Measurements from ENCODE around the gene PLA2G2D. TPM values are rescaled to one million over a fixed set of nuclear protein-coding genes. Genes with fewer than 3 reads are reported as not detected.

The PLA2G2D gene
- total and polyA plus RNA-seq, 4 donors = 0.06 to 0.14 (median 0.08) TPM; not detected in 1

GRCh38 chr1:20112279-20113000, 6.9 kb downstream of the PLA2G2D start:
- Histone ChIP-seq H3K27me3 (ENCODE audit: control insufficient read depth in 4 of 4, insufficient read depth in 4 of 4, low read length in 3 of 4) (no peaks in the 10 kb centered on the region), H3K9ac (ENCODE audit: low read depth in 1 of 2, low read length in 2 of 2) (no peak overlapping the region), H3K36me3 (ENCODE audit: control insufficient read depth in 4 of 4, insufficient read depth in 3 of 4, low read depth in 1 of 4, low read length in 3 of 4) (no peaks in the 10 kb centered on the region), H3K9me3 (ENCODE audit: control insufficient read depth in 4 of 4, low read length in 3 of 4) (no peaks in the 10 kb centered on the region), H3K4me1 (ENCODE audit: control insufficient read depth in 4 of 4, insufficient read depth in 4 of 4, low read length in 3 of 4) (no peaks in the 10 kb centered on the region), H3K27ac (ENCODE audit: low read depth in 1 of 2, low read length in 2 of 2) (no peak overlapping the region), H3K4me3 (ENCODE audit: low read depth in 1 of 3, low read length in 3 of 3) (no peak overlapping the region)
- no peak for DNase-seq (ENCODE audit: low spot score)
- WGBS = 87% methylated on average over 3 of the region's 3 CpGs
- TF ChIP-seq YY1 (IDR thresholded peaks at IDR 0.05) = no peak

GRCh38 chr1:20111452-20111851, 7.9 kb downstream of the PLA2G2D start:
- H3K27me3 ChIP-seq (ENCODE audit: control insufficient read depth in 4 of 4, insufficient read depth in 4 of 4, low read length in 3 of 4) = no peaks in the 10 kb centered on the region
- 97% methylated on average over 5 of the region's 5 CpGs for WGBS
- no peak for DNase-seq (ENCODE audit: low spot score)
- no peak overlapping the region for H3K9ac ChIP-seq (ENCODE audit: low read depth in 1 of 2, low read length in 2 of 2)
- TF ChIP-seq EGR1 (IDR thresholded peaks at IDR 0.05; ENCODE audit: low read depth in 2 of 2) (no peak), RXRA (IDR thresholded peaks at IDR 0.05) (no peak), ZBTB33 (IDR thresholded peaks at IDR 0.05) (no peak), YY1 (IDR thresholded peaks at IDR 0.05) (no peak), CTCF (IDR thresholded peaks at IDR 0.05; ENCODE audit: low read depth, low read length, missing input control) (no peak)
- no peaks in the 10 kb centered on the region for H3K4me1 ChIP-seq (ENCODE audit: control insufficient read depth in 4 of 4, insufficient read depth in 4 of 4, low read length in 3 of 4)
- no peaks in the 10 kb centered on the region for H3K36me3 ChIP-seq (ENCODE audit: control insufficient read depth in 4 of 4, insufficient read depth in 3 of 4, low read depth in 1 of 4, low read length in 3 of 4)
- H3K4me3 ChIP-seq (ENCODE audit: low read depth in 1 of 3, low read length in 3 of 3) = no peak overlapping the region
- no peak overlapping the region for H3K27ac ChIP-seq (ENCODE audit: low read depth in 1 of 2, low read length in 2 of 2)
- H3K9me3 ChIP-seq (ENCODE audit: control insufficient read depth in 4 of 4, low read length in 3 of 4) = no peaks in the 10 kb centered on the region

GRCh38 chr1:20110679-20111078, 8.7 kb downstream of the PLA2G2D start:
- 78% methylated on average over 12 of the region's 12 CpGs for WGBS
- H3K9me3 ChIP-seq (ENCODE audit: control insufficient read depth in 4 of 4, low read length in 3 of 4) = no peaks in the 10 kb centered on the region
- no peaks in the 10 kb centered on the region for H3K36me3 ChIP-seq (ENCODE audit: control insufficient read depth in 4 of 4, insufficient read depth in 3 of 4, low read depth in 1 of 4, low read length in 3 of 4)
- TF ChIP-seq FOXA2 (IDR thresholded peaks at IDR 0.05) = no peak
- no peak for TF ChIP-seq ZBTB33 (IDR thresholded peaks at IDR 0.05)
- TF ChIP-seq SP1 (IDR thresholded peaks at IDR 0.05) = no peak
- TF ChIP-seq MAX (IDR thresholded peaks at IDR 0.05) = no peak
- TF ChIP-seq JUND (IDR thresholded peaks at IDR 0.05) = no peak
- no peak for TF ChIP-seq RAD21 (IDR thresholded peaks at IDR 0.05)
- TF ChIP-seq YY1 (IDR thresholded peaks at IDR 0.05) = no peak
- TF ChIP-seq ATF3 (IDR thresholded peaks at IDR 0.05) = no peak
- no peak for TF ChIP-seq TAF1 (conservative IDR thresholded peaks at IDR 0.05)
- no peak for TF ChIP-seq EGR1 (IDR thresholded peaks at IDR 0.05; ENCODE audit: low read depth in 2 of 2)
- no peak for TF ChIP-seq GABPA (IDR thresholded peaks at IDR 0.05 in 1 of 2, conservative IDR thresholded peaks at IDR 0.05 in 1 of 2)
- no peak for TF ChIP-seq HNF4A (conservative IDR thresholded peaks at IDR 0.05)
- TF ChIP-seq FOXA1 (IDR thresholded peaks at IDR 0.05) = no peak
- no peak overlapping the region for H3K9ac ChIP-seq (ENCODE audit: low read depth in 1 of 2, low read length in 2 of 2)
- H3K4me3 ChIP-seq (ENCODE audit: low read depth in 1 of 3, low read length in 3 of 3) = no peak overlapping the region
- no peaks in the 10 kb centered on the region for H3K4me1 ChIP-seq (ENCODE audit: control insufficient read depth in 4 of 4, insufficient read depth in 4 of 4, low read length in 3 of 4)
- H3K27ac ChIP-seq (ENCODE audit: low read depth in 1 of 2, low read length in 2 of 2) = no peak overlapping the region
- H3K27me3 ChIP-seq (ENCODE audit: control insufficient read depth in 4 of 4, insufficient read depth in 4 of 4, low read length in 3 of 4) = no peaks in the 10 kb centered on the region
- DNase-seq (ENCODE audit: low spot score) = no peak

Data from liver (tissue), 9 donors.